Suprapubic skin (tissue), 4 donors: ENCODE results near the gene RASIP1. TPM values are rescaled to one million over a fixed set of nuclear protein-coding genes. Genes with fewer than 3 reads are reported as not detected.

Source experiments
- DNase-seq, 2 donors: peaks; one replicate each; pipeline ENCODE4 v3.0.0-alpha.2; 2019; ENCODE audit warnings: low spot score in 2 of 2
- H3K27ac ChIP-seq: fragments of 200-600 bp; sonication (generic); one replicate; pipeline ENCODE4 v1.5.1; 2019
- H3K27me3 ChIP-seq: fragments of 200-600 bp; sonication (generic); one replicate; pipeline ENCODE4 v1.5.1; 2019
- H3K36me3 ChIP-seq: fragments of 200-600 bp; sonication (generic); one replicate; pipeline ENCODE4 v1.5.1; 2019
- H3K4me1 ChIP-seq: fragments of 200-600 bp; sonication (generic); one replicate; pipeline ENCODE4 v1.5.1; 2019
- H3K4me3 ChIP-seq: fragments of 200-600 bp; sonication (generic); one replicate; pipeline ENCODE4 v1.5.1; 2019; ENCODE audit warnings: mild to moderate bottlenecking
- H3K9me3 ChIP-seq: fragments of 200-600 bp; sonication (generic); one replicate; pipeline ENCODE4 v1.5.1; 2019
- CTCF ChIP-seq, 2 donors: fragments of 200-600 bp in 1 of 2; fragments of 450-650 bp in 1 of 2; sonication (generic) in 1 of 2; IDR thresholded peaks; one replicate each; pipeline ENCODE4 v1.5.1; 2016 to 2019; ENCODE audit warnings: antibody characterized with exemption in 2 of 2, mild to moderate bottlenecking in 1 of 2, moderate library complexity in 1 of 2
- EP300 ChIP-seq: sonication (generic); formaldehyde crosslinking; IDR thresholded peaks from one replicate; pipeline ENCODE4 v1.6.1; 2017; ENCODE audit warnings: antibody characterized with exemption
- POLR2A ChIP-seq, 2 donors: fragments of 450-650 bp; IDR thresholded peaks; one replicate each; pipeline ENCODE4 v1.6.1; 2017; ENCODE audit warnings: antibody characterized with exemption in 2 of 2, mild to moderate bottlenecking in 2 of 2, moderate library complexity in 2 of 2
- POLR2AphosphoS5 ChIP-seq, 3 donors: sonication (generic); formaldehyde crosslinking; IDR thresholded peaks; one replicate each; pipeline ENCODE4 v1.6.1; 2017; ENCODE audit warnings: antibody characterized with exemption in 3 of 3
- WGBS: methylation state at CpG from one replicate; pipeline ENCODE4 v1.1.5; 2018; 5-methylcytosine and 5-hydroxymethylcytosine counted together
- total RNA-seq, 4 donors: library from RNA; depleted of rRNA; stranded (reverse); fragments of >200 nt; gene quantifications; one replicate each; pipeline ENCODE4 v1.1.0, GENCODE V29; 2016

The RASIP1 gene
- total RNA-seq, 4 donors from 2014 or later: 5.1 to 16.1 (median 6.5) TPM

- peaks cover 15% of the 10 kb centered on the region for H3K4me1 ChIP-seq
- H3K36me3 ChIP-seq: no peaks in the 10 kb centered on the region
- H3K27me3 ChIP-seq: peaks cover 3% of the 10 kb centered on the region
- H3K9me3 ChIP-seq: no peaks in the 10 kb centered on the region
- no peak for TF ChIP-seq EP300
- no peak for TF ChIP-seq POLR2AphosphoS5 (IDR thresholded peaks at IDR 0.05)
- TF ChIP-seq CTCF (IDR thresholded peaks at IDR 0.05): no peak
- WGBS: 83% methylated on average over 11 of the region's 12 CpGs
- no peak for DNase-seq
- no peak overlapping the region for H3K4me3 ChIP-seq
- no peak overlapping the region for H3K27ac ChIP-seq
Measured at GRCh38 chr19:48757089-48757675, 16.8 kb upstream of the RASIP1 start.

GRCh38 chr19:48756686-48757085 is 16.3 kb upstream of the RASIP1 start:
- Histone ChIP-seq H3K4me1 (peaks cover 20% of the 10 kb centered on the region), H3K27ac (no peak overlapping the region), H3K4me3 (no peak overlapping the region), H3K36me3 (no peaks in the 10 kb centered on the region), H3K9me3 (no peaks in the 10 kb centered on the region), H3K27me3 (peaks cover 3% of the 10 kb centered on the region)
- DNase-seq: no peak
- TF ChIP-seq POLR2A (IDR thresholded peaks at IDR 0.05): no peak
- no peak for TF ChIP-seq EP300
- no peak for TF ChIP-seq POLR2AphosphoS5 (IDR thresholded peaks at IDR 0.05)
- no peak for TF ChIP-seq CTCF (IDR thresholded peaks at IDR 0.05)
- WGBS: 73% methylated on average over 3 of the region's 9 CpGs

- Histone ChIP-seq H3K9me3 (no peaks in the 10 kb centered on the region), H3K4me1 (peaks cover 21% of the 10 kb centered on the region), H3K36me3 (no peaks in the 10 kb centered on the region), H3K4me3 (no peak overlapping the region), H3K27me3 (peaks cover 3% of the 10 kb centered on the region), H3K27ac (no peak overlapping the region)
- no peak for TF ChIP-seq CTCF (IDR thresholded peaks at IDR 0.05)
- DNase-seq: no peak
- 92% methylated on average over 2 of the region's 11 CpGs for WGBS
Measured at GRCh38 chr19:48756212-48756611, 15.8 kb upstream of the RASIP1 start.

GRCh38 chr19:48755787-48756186 is 15.4 kb upstream of the RASIP1 start:
- H3K4me1 ChIP-seq: peaks cover 21% of the 10 kb centered on the region
- H3K9me3 ChIP-seq: no peaks in the 10 kb centered on the region
- H3K4me3 ChIP-seq: no peak overlapping the region
- H3K27me3 ChIP-seq: peaks cover under 1% of the 10 kb centered on the region
- no peak overlapping the region for H3K27ac ChIP-seq
- TF ChIP-seq EP300 (no peak), POLR2A (IDR thresholded peaks at IDR 0.05) (no peak), CTCF (IDR thresholded peaks at IDR 0.05) (no peak), POLR2AphosphoS5 (IDR thresholded peaks at IDR 0.05) (no peak)
- no peaks in the 10 kb centered on the region for H3K36me3 ChIP-seq
- WGBS: 60% methylated on average over 3 of the region's 5 CpGs
- no peak for DNase-seq

- H3K9me3 ChIP-seq: no peaks in the 10 kb centered on the region
- no peak within 1 kb of the TSS for H3K4me3 ChIP-seq
- peaks cover 4% of the 10 kb centered on the region for H3K36me3 ChIP-seq
- TF ChIP-seq EP300 (no peak), POLR2AphosphoS5 (IDR thresholded peaks at IDR 0.05) (no peak), POLR2A (IDR thresholded peaks at IDR 0.05) (no peak), CTCF (IDR thresholded peaks at IDR 0.05) (no peak)
- H3K27ac ChIP-seq: no peak within 1 kb of the TSS
- H3K4me1 ChIP-seq: peaks cover 19% of the 10 kb centered on the region
- 83% methylated on average over 1 of the region's 4 CpGs for WGBS
- DNase-seq: no peak
- no peaks in the 10 kb centered on the region for H3K27me3 ChIP-seq
Measured at GRCh38 chr19:48755084-48755641, 14.8 kb upstream of the RASIP1 start, which contains the start of gene FGF21. Gene FGF21, plus strand, starts transcription at chr19:48755524. Its CDS starts 713 bp downstream, at chr19:48756237.
